Caco-2 (cell line): ENCODE data around the gene MTG1. TPM values are rescaled to one million over a fixed set of nuclear protein-coding genes. Genes with fewer than 3 reads are reported as not detected.
"Not testable (repeated sequence)": the region's sequence is repeated elsewhere in the genome, so short reads cannot be mapped to it uniquely, and the experiment has no call there.

Experiments used
- BruUV-seq: library from RNA; stranded (reverse); fragments of 400-500 nt; replicated peaks from 2 replicates; lab custom pipeline; 2021; lab: Mats Ljungman, UMichigan
- CTCF ChIA-PET: fragments of 300-600 bp; sonication (Branson Sonifier 250); formaldehyde crosslinking; loops from one replicate; lab custom pipeline; 2022; ENCODE audit warnings: antibody characterized with exemption; lab: Charles Lee
- POLR2A ChIA-PET: fragments of 300-600 bp; sonication (Branson Sonifier 250); formaldehyde crosslinking; loops from one replicate; lab custom pipeline; 2022; ENCODE audit warnings: antibody characterized with exemption; lab: Charles Lee
- DNase-seq, 2 experiments: peaks; one replicate each; pipeline versions ENCODE4 v3.0.0 to v3.0.0-alpha.2; 2020 to 2022
- H3K27me3 ChIP-seq: replicated peaks from 2 replicates; pipeline ENCODE4 v1.6.0; 2011; ENCODE audit warnings: low read length; ENCODE audit not compliant: control insufficient read depth, insufficient read depth
- H3K36me3 ChIP-seq: 2 replicates; pipeline ENCODE4 v1.5.1; 2011; ENCODE audit warnings: low read length; ENCODE audit not compliant: control insufficient read depth, insufficient read depth
- H3K4me1 ChIP-seq: fragments of 250-450 bp; sonication (Bioruptor Pico); 2 replicates; pipeline ENCODE4 v1.5.1; 2020; ENCODE audit warnings: mild to moderate bottlenecking
- H3K4me3 ChIP-seq: 2 replicates; pipeline ENCODE4 v1.5.1; 2011; ENCODE audit warnings: low read depth, mild to moderate bottlenecking, control low read depth, low read length
- H3K9me3 ChIP-seq: fragments of 250-450 bp; sonication (Bioruptor Pico); 2 replicates; pipeline ENCODE4 v1.5.1; 2020; ENCODE audit warnings: mild to moderate bottlenecking, moderate library complexity
- H3K27ac Mint-ChIP-seq: one replicate; pipeline ENCODE4 v1.8.0; 2022; ENCODE audit warnings: mixed read lengths; ENCODE audit not compliant: unreplicated experiment
- H3K27me3 Mint-ChIP-seq: one replicate; pipeline ENCODE4 v1.8.0; 2022; ENCODE audit warnings: mixed read lengths; ENCODE audit not compliant: insufficient read depth, unreplicated experiment
- H3K36me3 Mint-ChIP-seq: one replicate; pipeline ENCODE4 v1.8.0; 2022; ENCODE audit warnings: mild to moderate bottlenecking, mixed read lengths; ENCODE audit not compliant: insufficient read depth, unreplicated experiment
- H3K4me1 Mint-ChIP-seq: one replicate; pipeline ENCODE4 v1.8.0; 2022; ENCODE audit warnings: low read depth, mixed read lengths; ENCODE audit not compliant: unreplicated experiment
- H3K4me3 Mint-ChIP-seq: one replicate; pipeline ENCODE4 v1.8.0; 2022; ENCODE audit warnings: mild to moderate bottlenecking, moderate library complexity, mixed read lengths; ENCODE audit not compliant: unreplicated experiment
- H3K9me3 Mint-ChIP-seq: one replicate; pipeline ENCODE4 v1.8.0; 2022; ENCODE audit warnings: mixed read lengths; ENCODE audit not compliant: unreplicated experiment
- CTCF ChIP-seq, 2 experiments: fragments of 200-600 bp in 1 of 2; IDR thresholded peaks; 1 replicate in 1 of 2; 2 replicates in 1 of 2; pipeline versions ENCODE4 v1.5.1 to v1.8.0; 2011 to 2022; ENCODE audit warnings: antibody characterized with exemption in 1 of 2, control low read depth in 1 of 2, inconsistent platforms in 1 of 2, low read depth in 1 of 2, low read length in 1 of 2, mild to moderate bottlenecking in 1 of 2, moderate library complexity in 1 of 2; ENCODE audit not compliant: insufficient read depth in 1 of 2, severe bottlenecking in 1 of 2, unreplicated experiment in 1 of 2
- intact Hi-C: fragments of 100-400 bp; cut with micrococcal nuclease; formaldehyde crosslinking; loops from one replicate; pipeline ENCODE4 v1.10.0; 2022; ENCODE audit not compliant: unreplicated experiment
- total RNA-seq: library from RNA; stranded (reverse); gene quantifications from 2 replicates; pipeline ENCODE4 v1.2.3, GENCODE V29; 2022

The MTG1 gene
- total RNA-seq, 1 experiment from 2014 or later = 113 TPM

GRCh38 chr10:133438711-133439273 is 44.8 kb downstream of the MTG1 start:
- peak in 1 of 2 experiments; percentile 45 for DNase-seq
- H3K27me3 Mint-ChIP-seq = peaks cover 4% of the 10 kb centered on the region

GRCh38 chr10:133439517-133440461 is 45.8 kb downstream of the MTG1 start:
- peaks cover 4% of the 10 kb centered on the region for H3K27me3 Mint-ChIP-seq
- no peak for DNase-seq
- Histone ChIP-seq H3K4me1 (peaks cover 3% of the 10 kb centered on the region; the same call in 1 of the 2 replicates), H3K36me3 (no peaks in the 10 kb centered on the region), H3K9me3 (no peaks in the 10 kb centered on the region), H3K27me3 (no peaks in the 10 kb centered on the region), H3K4me3 (no peak overlapping the region)
- H3K4me3 Mint-ChIP-seq = no peak overlapping the region
- peaks cover 8% of the 10 kb centered on the region for H3K9me3 Mint-ChIP-seq
- no peak overlapping the region for H3K27ac Mint-ChIP-seq
- ChIA-PET CTCF (interaction anchor here (1.1 kb wide), 3 partner anchors 21 to 118 kb away, joined by 3 to 5 read pairs (median 4); no protein-coding TSS in a partner anchor), POLR2A (no interaction called here)
- H3K36me3 Mint-ChIP-seq = no peaks in the 10 kb centered on the region
- intact Hi-C loops = loop anchor here (1.0 to 5.0 kb wide), 2 partner anchors 81 to 168 kb away; no protein-coding TSS in a partner anchor
- no TSS peak for BruUV-seq
- H3K4me1 Mint-ChIP-seq = peaks cover 9% of the 10 kb centered on the region
- no peak for TF ChIP-seq CTCF (IDR thresholded peaks at IDR 0.05; ENCODE audit: insufficient read depth in 1 of 2, low read depth in 1 of 2, low read length in 1 of 2, severe bottlenecking in 1 of 2, unreplicated experiment in 1 of 2)

More at GRCh38 chr10:133438711-133439273, 44.8 kb downstream of the MTG1 start:
- BruUV-seq = no TSS peak
- intact Hi-C loops = loop anchor here (1.0 to 5.0 kb wide), 2 partner anchors 82 to 169 kb away; no protein-coding TSS in a partner anchor
- Mint-ChIP-seq H3K36me3 (no peaks in the 10 kb centered on the region), H3K4me3 (no peak overlapping the region), H3K9me3 (peaks cover 8% of the 10 kb centered on the region), H3K27ac (no peak overlapping the region), H3K4me1 (peaks cover 9% of the 10 kb centered on the region)
- CTCF ChIA-PET = interaction anchor here (1.0 to 1.1 kb wide), 4 partner anchors 22 to 119 kb away, joined by 3 to 7 read pairs (median 4); no protein-coding TSS in a partner anchor
- Histone ChIP-seq H3K27me3 (no peaks in the 10 kb centered on the region), H3K4me3 (no peak overlapping the region), H3K36me3 (no peaks in the 10 kb centered on the region), H3K9me3 (no peaks in the 10 kb centered on the region), H3K4me1 (peaks cover 3% of the 10 kb centered on the region; the same call in 1 of the 2 replicates)
- POLR2A ChIA-PET = no interaction called here
- peak; percentile 30 to 55 for TF ChIP-seq CTCF (IDR thresholded peaks at IDR 0.05; ENCODE audit: insufficient read depth in 1 of 2, low read depth in 1 of 2, low read length in 1 of 2, severe bottlenecking in 1 of 2, unreplicated experiment in 1 of 2)

DNA sequence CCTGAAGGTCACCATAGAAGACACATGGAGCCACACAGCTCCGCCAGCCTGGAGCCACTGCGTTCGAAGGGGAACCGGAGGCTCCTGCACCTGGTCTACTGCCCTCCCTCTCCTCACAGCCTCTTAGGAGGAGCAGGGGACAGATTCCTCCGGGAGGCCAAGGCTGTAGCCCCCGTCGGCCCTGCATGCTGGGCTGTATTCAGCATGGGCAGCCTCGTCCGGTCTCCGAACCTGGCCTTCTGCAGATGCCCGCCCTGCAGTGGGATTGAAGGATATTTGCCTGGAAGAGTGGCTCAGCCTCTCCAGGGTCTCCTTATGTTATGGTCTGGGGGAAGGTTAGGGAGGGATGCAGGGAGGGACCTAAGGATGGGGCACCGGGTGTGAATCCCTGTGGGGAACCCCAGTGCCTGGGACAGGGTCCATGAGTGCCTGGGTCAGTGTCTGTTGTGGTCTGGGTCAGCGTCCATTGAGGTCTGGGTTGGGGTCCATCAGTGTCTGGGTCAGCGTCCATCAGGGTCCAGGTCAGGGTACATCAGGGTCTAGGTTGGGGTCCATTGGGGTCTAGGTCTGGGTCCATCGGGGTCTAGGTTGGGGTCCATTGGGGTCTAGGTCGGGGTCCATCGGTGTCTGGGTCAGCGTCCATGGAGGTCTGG is 46.8 kb downstream of the MTG1 start:
- Histone ChIP-seq H3K36me3 (no peaks in the 10 kb centered on the region), H3K27me3 (no peaks in the 10 kb centered on the region), H3K9me3 (no peaks in the 10 kb centered on the region), H3K4me3 (no peak overlapping the region), H3K4me1 (peaks cover 3% of the 10 kb centered on the region; the same call in 1 of the 2 replicates)
- DNase-seq = no peak
- H3K4me3 Mint-ChIP-seq = no peak overlapping the region
- H3K27me3 Mint-ChIP-seq = peaks cover 4% of the 10 kb centered on the region
- no peaks in the 10 kb centered on the region for H3K36me3 Mint-ChIP-seq
- no peak overlapping the region for H3K27ac Mint-ChIP-seq
- peaks cover 9% of the 10 kb centered on the region for H3K4me1 Mint-ChIP-seq
- POLR2A ChIA-PET = no interaction called here
- BruUV-seq = no TSS peak
- peaks cover 1% of the 10 kb centered on the region for H3K9me3 Mint-ChIP-seq
- intact Hi-C loops = no loop called here
- TF ChIP-seq CTCF (IDR thresholded peaks at IDR 0.05; ENCODE audit: insufficient read depth in 1 of 2, low read depth in 1 of 2, low read length in 1 of 2, severe bottlenecking in 1 of 2, unreplicated experiment in 1 of 2) = no peak
- CTCF ChIA-PET = no interaction called here

GRCh38 chr10:133441356-133441755 is 47.4 kb downstream of the MTG1 start:
- H3K27me3 Mint-ChIP-seq, H3K4me1 Mint-ChIP-seq, CTCF ChIA-PET, H3K4me3 ChIP-seq, H3K9me3 ChIP-seq, H3K9me3 Mint-ChIP-seq, BruUV-seq, H3K27me3 ChIP-seq, DNase-seq, H3K4me3 Mint-ChIP-seq, POLR2A ChIA-PET, H3K27ac Mint-ChIP-seq, H3K36me3 Mint-ChIP-seq, H3K4me1 ChIP-seq, intact Hi-C loops, H3K36me3 ChIP-seq: not testable (repeated sequence)
